ENCODE data around the gene RUNX2.
A peak's percentile ranks its signal among the peaks of the same experiment; 100 is the strongest.

The RUNX2 gene

DNA sequence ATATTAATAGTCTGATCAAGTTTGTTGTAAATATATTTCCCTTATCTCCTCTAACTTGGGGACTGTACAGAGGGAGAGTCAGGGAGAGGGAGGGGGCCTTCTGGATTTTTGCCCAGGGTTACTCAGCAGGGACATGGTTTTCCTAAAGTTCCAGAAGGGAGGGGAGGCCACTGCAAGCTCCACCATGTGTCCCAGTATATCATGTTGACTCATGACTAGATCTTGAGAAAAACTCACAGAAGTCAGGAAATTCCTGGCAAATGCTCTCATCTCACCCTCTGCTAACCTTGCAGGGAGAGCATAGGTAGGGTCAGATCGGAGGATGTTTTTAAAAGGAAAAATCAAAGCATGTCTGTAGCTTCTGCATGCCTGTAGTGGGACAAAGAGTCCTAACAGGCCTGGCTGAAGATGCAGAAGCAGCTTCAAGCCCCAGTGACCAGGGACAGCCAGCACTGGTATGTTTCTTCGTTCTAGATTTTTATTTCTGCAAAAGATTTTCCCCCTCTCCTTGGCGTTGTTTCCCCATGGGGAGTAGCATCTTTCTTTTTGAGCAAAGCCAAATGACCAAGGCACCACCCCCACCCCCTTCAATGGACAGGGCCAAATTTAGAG, 322.5 kb downstream of the RUNX2 start (continued):
- TF ChIP-seq, protein P1, sequence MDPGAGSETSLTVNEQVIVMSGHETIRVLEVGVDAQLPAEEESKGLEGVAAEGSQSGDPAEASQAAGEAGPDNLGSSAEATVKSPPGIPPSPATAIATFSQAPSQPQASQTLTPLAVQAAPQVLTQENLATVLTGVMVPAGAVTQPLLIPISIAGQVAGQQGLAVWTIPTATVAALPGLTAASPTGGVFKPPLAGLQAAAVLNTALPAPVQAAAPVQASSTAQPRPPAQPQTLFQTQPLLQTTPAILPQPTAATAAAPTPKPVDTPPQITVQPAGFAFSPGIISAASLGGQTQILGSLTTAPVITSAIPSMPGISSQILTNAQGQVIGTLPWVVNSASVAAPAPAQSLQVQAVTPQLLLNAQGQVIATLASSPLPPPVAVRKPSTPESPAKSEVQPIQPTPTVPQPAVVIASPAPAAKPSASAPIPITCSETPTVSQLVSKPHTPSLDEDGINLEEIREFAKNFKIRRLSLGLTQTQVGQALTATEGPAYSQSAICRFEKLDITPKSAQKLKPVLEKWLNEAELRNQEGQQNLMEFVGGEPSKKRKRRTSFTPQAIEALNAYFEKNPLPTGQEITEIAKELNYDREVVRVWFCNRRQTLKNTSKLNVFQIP (CRISPR knock-in tag; IDR thresholded peaks at IDR 0.05; ENCODE audit: borderline replicate concordance, low read depth): no peak
- TF ChIP-seq ZNF70 (CRISPR knock-in tag; IDR thresholded peaks at IDR 0.05) (no peak), ZFP3 (CRISPR knock-in tag; IDR thresholded peaks at IDR 0.05) (no peak), BACH2 (CRISPR knock-in tag; IDR thresholded peaks at IDR 0.05; ENCODE audit: borderline replicate concordance) (no peak), ZFP30 (CRISPR knock-in tag; IDR thresholded peaks at IDR 0.05) (no peak)

DNA sequence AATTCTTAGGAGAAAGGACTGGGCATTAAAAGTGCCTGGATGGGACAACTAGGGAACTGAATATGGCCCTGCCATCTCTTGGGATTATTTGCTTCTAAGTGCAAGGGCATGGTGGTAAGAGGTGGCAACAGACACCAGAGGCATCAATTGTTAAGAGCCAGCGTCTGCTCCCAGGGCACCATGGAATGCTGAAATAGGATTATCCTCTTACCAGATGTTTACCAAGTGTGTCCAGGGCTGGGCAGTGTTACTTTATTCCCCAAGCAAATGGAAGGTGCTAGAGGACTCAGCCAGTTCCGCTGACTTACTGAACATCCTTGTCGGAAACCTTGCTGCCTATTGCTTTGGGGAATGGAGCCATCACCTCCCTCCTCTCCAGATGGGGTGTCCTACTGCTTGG, 323.2 kb downstream of the RUNX2 start:
- peak; percentile 7; the same call in 1 of the 3 replicates for ATAC-seq
- no peak for TF ChIP-seq RARB (CRISPR knock-in tag; IDR thresholded peaks at IDR 0.05)
- TF ChIP-seq ZFP3 (CRISPR knock-in tag; IDR thresholded peaks at IDR 0.05): no peak
- TF ChIP-seq, protein P2, sequence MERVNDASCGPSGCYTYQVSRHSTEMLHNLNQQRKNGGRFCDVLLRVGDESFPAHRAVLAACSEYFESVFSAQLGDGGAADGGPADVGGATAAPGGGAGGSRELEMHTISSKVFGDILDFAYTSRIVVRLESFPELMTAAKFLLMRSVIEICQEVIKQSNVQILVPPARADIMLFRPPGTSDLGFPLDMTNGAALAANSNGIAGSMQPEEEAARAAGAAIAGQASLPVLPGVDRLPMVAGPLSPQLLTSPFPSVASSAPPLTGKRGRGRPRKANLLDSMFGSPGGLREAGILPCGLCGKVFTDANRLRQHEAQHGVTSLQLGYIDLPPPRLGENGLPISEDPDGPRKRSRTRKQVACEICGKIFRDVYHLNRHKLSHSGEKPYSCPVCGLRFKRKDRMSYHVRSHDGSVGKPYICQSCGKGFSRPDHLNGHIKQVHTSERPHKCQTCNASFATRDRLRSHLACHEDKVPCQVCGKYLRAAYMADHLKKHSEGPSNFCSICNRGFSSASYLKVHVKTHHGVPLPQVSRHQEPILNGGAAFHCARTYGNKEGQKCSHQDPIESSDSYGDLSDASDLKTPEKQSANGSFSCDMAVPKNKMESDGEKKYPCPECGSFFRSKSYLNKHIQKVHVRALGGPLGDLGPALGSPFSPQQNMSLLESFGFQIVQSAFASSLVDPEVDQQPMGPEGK (CRISPR knock-in tag; IDR thresholded peaks at IDR 0.05; ENCODE audit: borderline replicate concordance): no peak
- TF ChIP-seq ZNF565 (CRISPR knock-in tag; conservative IDR thresholded peaks at IDR 0.05; ENCODE audit: low read depth): no peak
- no peak for TF ChIP-seq CSDC2 (CRISPR knock-in tag; IDR thresholded peaks at IDR 0.05)

DNA sequence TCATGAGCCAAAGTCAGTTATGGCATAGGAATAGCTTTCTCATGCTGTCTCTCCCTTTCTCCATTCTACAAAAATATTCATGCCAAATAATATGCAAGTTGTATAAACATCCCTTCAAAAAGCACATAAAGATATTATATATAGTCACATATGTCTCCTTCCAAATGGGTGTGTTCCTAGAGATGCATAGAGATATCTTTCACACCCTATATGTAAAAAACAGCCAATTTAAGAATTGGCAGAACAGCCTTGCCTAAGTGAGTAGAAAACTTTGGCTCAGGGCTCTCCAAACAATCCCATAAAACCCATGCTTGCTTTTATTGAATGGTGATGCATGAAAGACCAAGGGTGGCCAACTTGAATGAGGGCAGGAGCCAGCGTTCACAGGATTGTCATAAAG, 324.3 kb downstream of the RUNX2 start:
- TF ChIP-seq ARNTL (CRISPR knock-in tag; IDR thresholded peaks at IDR 0.05; ENCODE audit: borderline replicate concordance, low read depth): no peak
- TF ChIP-seq ZC3H10 (CRISPR knock-in tag; IDR thresholded peaks at IDR 0.05): no peak
- TF ChIP-seq, protein P2 (CRISPR knock-in tag; IDR thresholded peaks at IDR 0.05; ENCODE audit: borderline replicate concordance): no peak
- TF ChIP-seq TCF4 (CRISPR knock-in tag; IDR thresholded peaks at IDR 0.05; ENCODE audit: borderline replicate concordance): no peak
- TF ChIP-seq ZNF565 (CRISPR knock-in tag; conservative IDR thresholded peaks at IDR 0.05; ENCODE audit: low read depth): no peak
- no peak for TF ChIP-seq CSDC2 (CRISPR knock-in tag; IDR thresholded peaks at IDR 0.05)
- TF ChIP-seq ZFP30 (CRISPR knock-in tag; IDR thresholded peaks at IDR 0.05): no peak
- TF ChIP-seq ZFP3 (CRISPR knock-in tag; IDR thresholded peaks at IDR 0.05): no peak
- TF ChIP-seq, protein P3, sequence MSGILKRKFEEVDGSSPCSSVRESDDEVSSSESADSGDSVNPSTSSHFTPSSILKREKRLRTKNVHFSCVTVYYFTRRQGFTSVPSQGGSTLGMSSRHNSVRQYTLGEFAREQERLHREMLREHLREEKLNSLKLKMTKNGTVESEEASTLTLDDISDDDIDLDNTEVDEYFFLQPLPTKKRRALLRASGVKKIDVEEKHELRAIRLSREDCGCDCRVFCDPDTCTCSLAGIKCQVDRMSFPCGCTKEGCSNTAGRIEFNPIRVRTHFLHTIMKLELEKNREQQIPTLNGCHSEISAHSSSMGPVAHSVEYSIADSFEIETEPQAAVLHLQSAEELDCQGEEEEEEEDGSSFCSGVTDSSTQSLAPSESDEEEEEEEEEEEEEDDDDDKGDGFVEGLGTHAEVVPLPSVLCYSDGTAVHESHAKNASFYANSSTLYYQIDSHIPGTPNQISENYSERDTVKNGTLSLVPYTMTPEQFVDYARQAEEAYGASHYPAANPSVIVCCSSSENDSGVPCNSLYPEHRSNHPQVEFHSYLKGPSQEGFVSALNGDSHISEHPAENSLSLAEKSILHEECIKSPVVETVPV (CRISPR knock-in tag; IDR thresholded peaks at IDR 0.05): no peak
- TF ChIP-seq, protein P1 (CRISPR knock-in tag; IDR thresholded peaks at IDR 0.05; ENCODE audit: borderline replicate concordance, low read depth): no peak
- TF ChIP-seq, protein P4, sequence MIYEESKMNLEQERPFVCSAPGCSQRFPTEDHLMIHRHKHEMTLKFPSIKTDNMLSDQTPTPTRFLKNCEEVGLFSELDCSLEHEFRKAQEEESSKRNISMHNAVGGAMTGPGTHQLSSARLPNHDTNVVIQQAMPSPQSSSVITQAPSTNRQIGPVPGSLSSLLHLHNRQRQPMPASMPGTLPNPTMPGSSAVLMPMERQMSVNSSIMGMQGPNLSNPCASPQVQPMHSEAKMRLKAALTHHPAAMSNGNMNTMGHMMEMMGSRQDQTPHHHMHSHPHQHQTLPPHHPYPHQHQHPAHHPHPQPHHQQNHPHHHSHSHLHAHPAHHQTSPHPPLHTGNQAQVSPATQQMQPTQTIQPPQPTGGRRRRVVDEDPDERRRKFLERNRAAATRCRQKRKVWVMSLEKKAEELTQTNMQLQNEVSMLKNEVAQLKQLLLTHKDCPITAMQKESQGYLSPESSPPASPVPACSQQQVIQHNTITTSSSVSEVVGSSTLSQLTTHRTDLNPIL (CRISPR knock-in tag; IDR thresholded peaks at IDR 0.05; ENCODE audit: low read depth): no peak
- no peak for ATAC-seq

DNA sequence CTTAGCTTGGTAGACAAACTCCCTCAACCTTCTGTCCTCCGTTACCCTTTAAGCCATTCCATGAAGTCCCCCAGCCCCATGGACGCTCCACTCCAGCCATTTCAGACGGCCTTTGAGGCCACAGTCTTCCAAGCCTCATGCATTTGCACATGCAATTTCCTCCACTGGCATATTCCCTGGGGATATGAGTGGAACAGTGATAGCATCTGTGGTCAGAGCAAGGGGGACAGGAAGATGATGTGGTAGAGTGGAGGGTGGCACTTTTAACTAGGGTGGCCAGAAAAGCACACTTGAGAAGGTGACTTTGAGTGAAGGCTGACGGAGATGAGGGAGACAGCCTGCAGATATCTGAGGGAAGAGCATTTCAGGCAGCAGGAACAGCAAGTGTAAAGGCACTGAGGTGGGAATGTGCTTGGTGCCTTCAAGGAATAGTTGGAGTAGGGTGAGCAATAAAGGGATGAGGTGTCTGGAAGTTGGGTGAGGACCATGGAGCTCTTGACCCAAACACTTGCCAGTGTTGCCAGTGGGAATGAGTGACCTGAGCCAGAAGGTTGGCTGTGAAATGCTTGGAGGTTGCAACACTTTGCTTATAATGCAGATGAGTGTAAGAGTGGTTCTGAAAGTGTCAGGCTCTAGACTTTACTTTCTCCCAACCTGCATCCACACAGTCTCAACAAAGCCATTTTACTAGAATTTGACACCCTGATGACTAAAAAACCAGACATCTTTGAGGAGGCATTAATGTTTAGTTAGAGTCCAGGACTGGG, 325.2 kb downstream of the RUNX2 start:
- no peak for ATAC-seq
- no peak for TF ChIP-seq CSDC2 (CRISPR knock-in tag; IDR thresholded peaks at IDR 0.05)
